HS-27A (cell line): Measurements from ENCODE around the gene FNTB.
"Not testable (repeated sequence)": the region's sequence is repeated elsewhere in the genome, so short reads cannot be mapped to it uniquely, and the experiment has no call there.

Experiments used
- DNase-seq: peaks from one replicate; pipeline ENCODE4 v3.0.0-alpha.2; 2012; ENCODE audit warnings: low read depth, missing footprints

The FNTB gene

DNA sequence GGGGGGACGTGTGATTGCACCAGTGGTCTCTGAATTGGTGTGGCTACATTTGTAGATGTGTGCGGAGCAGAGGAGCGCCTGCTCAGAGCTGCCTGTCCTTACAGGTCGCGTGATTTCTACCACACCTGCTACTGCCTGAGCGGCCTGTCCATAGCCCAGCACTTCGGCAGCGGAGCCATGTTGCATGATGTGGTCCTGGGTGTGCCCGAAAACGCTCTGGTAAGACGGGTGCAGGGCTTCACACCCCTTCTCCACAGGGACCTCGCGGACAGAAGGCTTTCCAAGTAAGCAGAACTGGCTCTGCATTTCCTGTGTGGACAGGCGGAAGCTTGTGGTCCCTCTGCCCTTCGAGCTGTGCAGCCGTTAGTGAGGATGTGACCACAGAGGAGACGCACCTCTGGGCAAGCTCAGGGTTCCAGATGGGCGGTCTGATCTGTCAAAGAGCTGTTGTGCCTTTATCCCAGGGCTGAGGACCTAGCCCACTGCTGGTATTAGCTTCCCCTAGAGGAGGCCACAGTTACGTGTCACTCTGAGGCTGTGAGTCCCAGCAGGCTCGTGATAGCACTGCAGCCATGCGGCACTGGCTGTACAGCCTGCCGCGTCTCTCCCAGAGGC, 67.9 kb downstream of the FNTB start:
- DNase-seq = no peak

DNA sequence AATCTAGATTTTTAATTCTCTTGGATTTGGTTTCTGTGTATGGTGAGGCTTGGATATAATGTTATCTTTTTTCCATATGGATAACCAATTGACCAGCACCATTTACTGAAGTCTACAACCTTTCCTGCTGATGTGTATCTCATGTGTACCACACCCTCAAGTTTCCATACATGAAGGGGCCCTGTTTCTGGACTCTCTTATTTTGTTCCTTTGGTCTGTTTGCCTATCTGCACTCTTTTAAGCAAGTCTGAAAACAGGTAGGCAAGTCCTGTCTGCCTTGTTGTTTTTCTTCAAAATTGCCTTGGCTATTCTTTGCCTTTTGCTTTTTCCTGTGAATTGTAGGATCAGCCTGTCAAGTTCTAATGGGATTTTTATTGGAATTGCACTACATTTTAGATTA, 71.0 kb downstream of the FNTB start:
- DNase-seq = no peak

- no peak for DNase-seq
These were observed 75.7 kb downstream of the FNTB start for GRCh38 chr14:65062096-65063075.

- DNase-seq = no peak
These were observed 79.0 kb downstream of the FNTB start for GRCh38 chr14:65065719-65066118.

DNA sequence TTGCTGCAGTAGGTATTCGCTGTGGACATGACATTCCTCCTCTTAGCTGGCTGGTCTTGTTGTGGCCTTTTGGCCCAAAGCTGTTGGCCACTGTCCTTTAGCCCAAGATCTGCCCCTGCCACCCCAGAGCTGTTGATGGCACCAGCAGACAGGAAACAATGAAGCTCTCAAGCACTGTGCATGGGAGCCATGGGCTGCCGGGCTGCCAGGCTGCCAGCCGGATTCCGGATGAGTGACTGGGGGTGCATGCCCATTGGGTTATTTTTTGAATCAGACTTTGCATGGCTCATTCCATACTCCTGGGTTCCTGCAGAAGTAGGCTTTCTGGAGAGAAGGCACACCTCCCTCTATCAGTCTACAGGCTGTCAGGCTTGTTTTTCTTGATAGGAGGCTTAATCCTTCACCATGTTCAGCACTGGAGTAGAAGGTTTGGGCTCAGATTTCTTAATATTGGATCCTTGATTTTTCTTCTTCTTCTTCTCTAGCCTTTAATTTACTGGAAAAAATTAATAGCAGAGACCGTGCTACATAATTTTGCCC, 83.2 kb downstream of the FNTB start:
- no peak for DNase-seq

- DNase-seq = no peak
These were observed 83.8 kb downstream of the FNTB start for GRCh38 chr14:65070471-65070976.

DNA sequence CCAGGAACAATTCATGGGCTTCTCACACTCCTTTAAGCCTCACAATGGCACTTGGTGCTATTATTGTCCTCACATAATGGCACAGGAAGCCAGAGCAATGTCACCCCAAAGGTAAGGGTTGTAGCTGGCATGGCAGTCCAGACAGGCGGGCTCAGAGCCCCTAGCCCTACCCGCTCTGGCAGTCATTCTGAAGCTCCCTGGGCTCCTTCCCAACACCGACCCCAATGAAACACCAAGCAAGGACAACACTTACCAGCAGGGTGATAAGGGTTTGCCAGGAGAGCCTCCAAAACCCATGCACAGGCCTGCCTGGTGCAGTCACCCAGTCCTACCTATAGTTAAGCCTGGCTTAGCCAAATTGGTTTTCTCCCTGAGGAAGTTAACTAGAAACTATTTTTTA, 84.8 kb downstream of the FNTB start:
- DNase-seq = no peak

DNA sequence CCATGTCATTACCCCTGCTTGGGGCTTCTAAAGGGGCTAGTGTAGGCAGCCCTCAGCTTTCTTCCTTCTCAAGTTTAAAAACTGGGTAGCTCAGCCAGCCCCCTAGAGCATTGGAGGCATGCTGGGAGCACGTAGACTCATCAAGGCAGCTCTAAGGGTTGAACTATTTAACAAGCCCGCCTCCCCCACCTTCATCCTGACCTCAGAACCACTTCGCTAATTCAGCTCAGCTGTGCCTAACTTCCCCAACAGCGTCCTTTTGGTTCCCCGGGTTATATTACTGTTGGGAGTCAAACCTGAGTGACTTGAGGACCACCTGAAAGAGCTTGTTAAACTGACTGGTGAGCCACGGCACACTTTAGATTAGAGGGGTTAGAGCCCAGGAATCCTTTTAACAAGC, 85.6 kb downstream of the FNTB start:
- no peak for DNase-seq

GRCh38 chr14:65072937-65073336, 86.2 kb downstream of the FNTB start:
- no peak for DNase-seq

DNA sequence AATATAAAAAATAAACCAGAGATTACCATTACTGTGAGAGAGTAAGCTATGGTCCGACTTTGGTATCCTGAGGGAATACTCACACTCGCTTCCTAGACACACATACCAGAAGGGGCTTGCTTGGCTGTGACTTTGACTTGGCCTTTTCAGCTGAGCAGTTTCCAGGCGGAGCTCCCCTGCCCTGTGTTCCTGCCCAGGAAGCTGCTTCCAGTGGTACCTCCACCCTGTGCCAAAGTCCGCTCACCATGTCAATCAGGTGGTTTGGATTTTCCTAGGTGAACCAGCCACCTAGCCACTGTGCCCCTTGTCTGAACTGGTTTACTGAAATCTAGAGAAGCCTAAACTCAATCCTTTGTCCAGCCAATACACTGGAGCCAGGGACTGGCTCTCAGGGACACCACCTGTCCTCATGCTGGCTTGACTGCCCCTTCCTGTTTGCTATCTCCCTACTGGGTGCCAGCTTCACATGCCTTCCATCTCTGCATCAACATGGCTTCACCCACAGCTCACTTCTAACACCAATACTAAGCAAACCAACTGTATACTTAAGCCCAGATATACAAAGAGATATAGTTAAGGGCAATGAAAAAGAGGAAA, 87.0 kb downstream of the FNTB start:
- DNase-seq = no peak

- DNase-seq = no peak
These were observed 87.9 kb downstream of the FNTB start for GRCh38 chr14:65074449-65075150.

DNA sequence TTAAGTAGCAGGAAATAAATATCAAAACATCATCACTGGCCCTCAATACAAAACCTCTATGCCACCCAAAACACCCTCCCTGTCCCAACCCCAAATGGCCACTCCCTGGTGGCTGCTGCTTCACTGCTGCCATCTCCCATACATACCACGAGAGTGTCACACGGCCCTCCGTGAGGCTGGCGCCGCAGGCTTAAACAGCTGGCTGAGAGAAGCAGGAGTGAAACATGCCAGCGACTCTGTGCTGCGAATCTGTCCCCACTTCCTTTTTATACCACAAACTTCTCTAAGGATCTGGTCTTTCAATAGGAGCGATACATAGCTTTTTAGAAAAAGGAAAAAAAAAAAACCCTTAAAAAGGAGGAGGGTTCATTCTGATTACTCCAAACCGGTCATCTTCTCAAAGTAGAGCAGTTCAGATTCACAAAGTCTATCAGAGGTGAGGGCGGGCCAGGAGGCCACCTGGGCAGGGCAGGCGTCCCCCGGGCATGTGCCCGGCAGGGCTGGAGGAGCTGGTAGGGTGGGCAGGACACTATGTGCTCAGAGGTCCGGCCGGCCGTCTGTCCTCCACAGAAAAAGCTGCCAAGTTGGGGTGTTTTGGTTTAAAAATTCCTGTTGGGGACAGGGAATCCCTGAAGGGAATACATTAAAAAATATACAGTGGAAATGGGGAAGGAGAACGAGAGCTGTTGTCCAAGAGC, 89.1 kb downstream of the FNTB start:
- no peak for DNase-seq

DNA sequence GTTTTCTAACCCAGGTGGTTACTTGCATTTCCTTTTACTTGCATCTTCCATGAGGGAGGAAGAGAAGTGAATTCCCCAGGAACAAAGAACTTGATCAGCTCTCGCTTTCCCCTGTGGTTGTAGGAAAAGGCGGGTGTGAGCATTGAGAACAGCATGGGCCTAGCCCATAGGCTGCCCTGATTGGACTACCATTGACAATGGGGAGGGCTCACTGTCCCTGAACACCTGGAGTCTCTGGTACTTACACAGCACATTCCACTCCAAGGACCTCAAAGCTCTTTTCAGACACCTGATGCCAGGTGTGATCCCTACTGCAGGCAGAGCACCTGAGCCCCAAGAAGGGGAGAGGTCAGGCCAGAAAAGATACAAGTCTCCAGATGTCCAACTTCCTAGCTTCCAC, 90.6 kb downstream of the FNTB start:
- no peak for DNase-seq

GRCh38 chr14:65079201-65079600, 92.5 kb downstream of the FNTB start:
- no peak for DNase-seq

DNA sequence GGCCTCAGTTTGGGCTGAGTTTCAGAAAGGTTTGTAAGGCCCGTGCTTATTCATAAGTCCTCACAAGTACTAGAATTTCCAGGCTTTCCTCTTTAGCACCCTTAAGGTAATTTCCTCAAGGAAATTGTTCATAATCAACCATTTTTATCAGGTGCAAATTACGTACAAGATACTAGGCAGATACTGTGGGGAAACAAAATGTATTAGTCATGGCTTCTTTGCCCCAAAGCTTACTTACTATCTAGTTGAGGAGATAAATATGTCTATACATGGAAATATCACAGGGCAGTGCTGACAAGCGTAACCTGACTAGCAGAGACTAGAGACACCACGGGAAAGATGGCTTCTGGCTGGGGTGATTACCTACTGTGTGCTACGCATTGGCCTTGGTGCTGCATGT, 93.1 kb downstream of the FNTB start:
- DNase-seq = no peak

DNA sequence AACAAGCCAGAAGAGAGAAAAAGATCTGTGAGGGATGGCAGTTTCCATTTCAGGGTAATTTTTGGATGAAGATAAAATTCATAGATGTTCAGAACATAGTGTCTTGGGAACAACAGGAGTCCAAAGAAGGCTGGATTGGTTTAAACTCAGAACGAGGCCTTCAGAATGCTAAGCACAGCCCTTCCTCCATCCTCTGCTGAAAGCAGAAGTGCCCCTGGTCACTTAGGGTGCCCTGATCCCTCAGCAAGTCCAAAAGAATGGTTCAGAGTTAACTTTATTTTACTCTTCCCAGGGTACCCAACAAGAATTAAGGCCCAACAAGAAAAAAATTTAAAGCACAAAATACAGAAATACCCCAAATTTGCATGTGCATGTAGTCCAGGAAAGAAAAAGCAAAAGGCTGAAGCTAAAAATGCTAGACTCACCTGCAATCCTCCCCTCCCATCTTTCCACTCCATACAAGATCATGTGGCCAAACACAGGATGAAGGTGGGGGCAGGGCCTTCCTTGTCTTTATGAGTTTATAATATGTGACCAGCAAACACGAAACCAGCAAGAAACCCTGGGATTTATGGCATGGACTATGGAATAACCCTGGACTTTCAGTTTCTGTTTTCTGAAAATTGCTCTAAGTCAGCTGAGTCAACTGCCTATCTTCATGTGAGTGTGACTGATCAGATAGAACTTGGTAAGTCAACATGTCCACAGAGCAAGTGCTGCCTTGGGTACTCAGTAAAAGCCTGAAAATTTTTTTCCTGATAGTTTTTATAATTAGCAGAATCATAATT, 94.5 kb downstream of the FNTB start:
- no peak for DNase-seq

- DNase-seq = no peak
These were observed 96.2 kb downstream of the FNTB start for GRCh38 chr14:65082930-65083329.

GRCh38 chr14:65084554-65085505, 98.1 kb downstream of the FNTB start:
- no peak for DNase-seq

DNA sequence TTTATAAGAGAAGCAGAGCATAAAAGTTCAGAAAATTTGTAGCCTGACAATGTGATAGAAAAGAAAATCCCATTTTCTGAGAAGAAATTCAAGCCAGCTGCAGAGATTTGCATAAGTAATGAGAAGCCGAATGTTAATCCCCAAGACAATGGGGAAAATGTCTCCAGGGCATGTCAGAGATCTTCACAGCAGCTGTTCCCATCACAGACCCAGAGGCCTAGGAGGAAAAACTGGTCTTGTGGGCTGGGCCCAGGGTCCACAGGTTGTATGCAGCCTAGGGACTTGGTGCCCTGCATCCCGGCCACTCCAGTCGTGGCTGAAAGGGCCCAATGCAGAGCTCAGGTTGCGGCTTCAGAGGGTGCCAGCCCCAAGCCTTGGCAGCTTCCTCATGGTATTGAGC, 100.0 kb downstream of the FNTB start:
- DNase-seq = not testable (repeated sequence)
